Adrenal gland (tissue), 5 donors: ENCODE results near the gene DRG1.

ENCODE experiments used
- POLR2A ChIP-seq, 2 donors: fragments of 450-650 bp; IDR thresholded peaks; one replicate each; pipeline ENCODE4 v1.6.1; 2017; ENCODE audit warnings: antibody characterized with exemption in 2 of 2, mild to moderate bottlenecking in 2 of 2, moderate library complexity in 1 of 2
- TF ChIP-seq, protein P1 (sequence below), 6 experiments: fragments of 450-650 bp in 4 of 6; fragments of 200-600 bp in 2 of 6; sonication (generic) in 1 of 6; IDR thresholded peaks; 1 replicate in 5 of 6; 2 replicates in 1 of 6; pipeline versions ENCODE4 v1.5.1 to v1.8.0; 2016 to 2021; ENCODE audit warnings: antibody characterized with exemption in 6 of 6, mild to moderate bottlenecking in 2 of 6, moderate library complexity in 1 of 6
- donor health status: DM: no; HTN: no; CAD: no.

DNA sequence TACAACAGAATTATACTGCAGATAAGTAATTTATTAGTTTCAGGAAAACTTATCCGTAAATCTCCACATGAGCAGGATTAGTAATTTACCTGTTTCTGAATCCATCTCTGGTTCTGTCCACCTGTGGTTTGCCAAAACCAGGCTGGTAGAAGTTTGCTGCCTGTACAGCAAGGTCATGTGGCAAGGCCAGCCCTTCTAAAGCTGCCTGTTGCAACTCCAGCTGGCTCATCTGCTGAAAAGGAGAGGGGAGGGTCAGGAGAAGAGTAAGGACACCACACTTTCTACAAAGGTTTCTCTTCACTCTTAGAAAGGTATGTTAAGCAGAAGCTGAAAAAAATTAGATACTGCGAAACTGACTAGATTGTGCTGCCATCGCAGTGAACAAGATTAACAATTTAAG lies 47.9 kb downstream of the DRG1 start:
- TF ChIP-seq, protein P1, sequence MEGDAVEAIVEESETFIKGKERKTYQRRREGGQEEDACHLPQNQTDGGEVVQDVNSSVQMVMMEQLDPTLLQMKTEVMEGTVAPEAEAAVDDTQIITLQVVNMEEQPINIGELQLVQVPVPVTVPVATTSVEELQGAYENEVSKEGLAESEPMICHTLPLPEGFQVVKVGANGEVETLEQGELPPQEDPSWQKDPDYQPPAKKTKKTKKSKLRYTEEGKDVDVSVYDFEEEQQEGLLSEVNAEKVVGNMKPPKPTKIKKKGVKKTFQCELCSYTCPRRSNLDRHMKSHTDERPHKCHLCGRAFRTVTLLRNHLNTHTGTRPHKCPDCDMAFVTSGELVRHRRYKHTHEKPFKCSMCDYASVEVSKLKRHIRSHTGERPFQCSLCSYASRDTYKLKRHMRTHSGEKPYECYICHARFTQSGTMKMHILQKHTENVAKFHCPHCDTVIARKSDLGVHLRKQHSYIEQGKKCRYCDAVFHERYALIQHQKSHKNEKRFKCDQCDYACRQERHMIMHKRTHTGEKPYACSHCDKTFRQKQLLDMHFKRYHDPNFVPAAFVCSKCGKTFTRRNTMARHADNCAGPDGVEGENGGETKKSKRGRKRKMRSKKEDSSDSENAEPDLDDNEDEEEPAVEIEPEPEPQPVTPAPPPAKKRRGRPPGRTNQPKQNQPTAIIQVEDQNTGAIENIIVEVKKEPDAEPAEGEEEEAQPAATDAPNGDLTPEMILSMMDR (IDR thresholded peaks at IDR 0.05) = no peak
- TF ChIP-seq POLR2A (IDR thresholded peaks at IDR 0.05) = no peak
